OCI-LY1 (cell line): ENCODE results near the gene CDH4.

Source experiments
- CTCF ChIP-seq: fragments of 200-600 bp; sonication (generic), shearing (Covaris generic); IDR thresholded peaks from 2 replicates; pipeline ENCODE4 v1.5.1; 2017; ENCODE audit warnings: mild to moderate bottlenecking, antibody characterized with exemption, low read length, moderate library complexity, mixed read lengths
- EZH2 ChIP-seq: fragments of 200-600 bp; sonication (generic), shearing (Covaris generic); IDR thresholded peaks from 2 replicates; pipeline ENCODE4 v1.8.0; 2017; ENCODE audit warnings: borderline replicate concordance, mixed run types, mild to moderate bottlenecking, antibody characterized with exemption, low read length, moderate library complexity, mixed read lengths

DNA sequence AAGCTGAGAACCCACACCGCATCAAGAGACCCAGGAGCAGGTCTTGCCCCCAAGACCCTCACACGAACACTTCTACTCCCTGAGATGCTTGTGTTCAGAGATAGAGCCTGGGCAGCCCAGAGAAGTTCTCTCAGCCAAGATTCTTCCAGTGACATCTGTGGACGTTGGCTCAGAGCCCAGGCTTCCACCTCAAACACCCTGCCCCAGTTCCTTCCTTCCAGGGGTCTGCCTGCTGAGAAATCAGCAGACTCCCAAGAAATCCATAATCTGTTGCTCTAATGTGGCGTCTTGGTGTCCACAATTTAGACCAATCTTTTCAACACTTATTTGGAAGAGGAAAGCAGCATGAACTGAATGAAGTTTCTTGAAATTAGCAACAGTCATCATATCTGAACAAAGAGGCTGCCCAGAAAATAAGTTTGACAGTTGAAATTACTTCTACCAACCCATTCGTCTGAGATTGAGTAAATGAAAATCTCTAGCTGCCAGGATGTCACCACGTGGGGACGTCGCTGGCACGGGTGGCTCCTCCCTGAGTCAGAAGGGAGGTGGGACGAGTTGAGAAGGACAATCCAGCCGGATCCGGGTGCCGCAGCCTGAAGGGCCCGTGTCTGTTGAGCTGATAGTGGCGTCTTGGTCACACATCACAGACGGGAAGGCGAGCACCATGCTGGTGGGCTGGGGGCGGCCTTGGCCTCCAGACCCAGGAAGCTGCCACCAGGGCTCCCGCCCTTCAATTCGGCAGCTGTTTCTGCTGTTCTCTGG lies 412.7 kb downstream of the CDH4 start:
- no peak for TF ChIP-seq CTCF
- TF ChIP-seq EZH2, result no peak
